GM23248 (cell line): Measurements from ENCODE around the gene SLC2A4. TPM values are rescaled to one million over a fixed set of nuclear protein-coding genes. Genes with fewer than 3 reads are reported as not detected.

Source experiments
- DNase-seq: peaks from one replicate; pipeline ENCODE4 v3.0.0-alpha.2; 2015
- H2AFZ ChIP-seq: fragments of 200-600 bp; sonication (generic); 2 replicates; pipeline ENCODE4 v1.6.1; 2016; ENCODE audit warnings: antibody characterized with exemption
- H3F3A ChIP-seq: fragments of 200-600 bp; sonication (generic); 2 replicates; pipeline ENCODE4 v1.6.1; 2016; ENCODE audit warnings: mild to moderate bottlenecking, antibody characterized with exemption, mixed run types; ENCODE audit not compliant: insufficient read depth
- H3K27ac ChIP-seq: fragments of 200-600 bp; sonication (generic); 2 replicates; pipeline ENCODE4 v1.5.1; 2016; ENCODE audit warnings: mild to moderate bottlenecking
- H3K27me3 ChIP-seq: fragments of 200-600 bp; sonication (generic); replicated peaks from 2 replicates; pipeline ENCODE4 v1.6.1; 2016; ENCODE audit warnings: mild to moderate bottlenecking; ENCODE audit not compliant: insufficient read depth
- H3K36me3 ChIP-seq: fragments of 200-600 bp; sonication (generic); 2 replicates; pipeline ENCODE4 v1.6.1; 2016; ENCODE audit warnings: low read depth, mild to moderate bottlenecking
- H3K4me1 ChIP-seq: fragments of 200-600 bp; sonication (generic); 2 replicates; pipeline ENCODE4 v1.6.1; 2016; ENCODE audit warnings: mild to moderate bottlenecking; ENCODE audit not compliant: insufficient read depth
- H3K4me2 ChIP-seq: fragments of 200-600 bp; sonication (generic); one replicate; pipeline ENCODE4 v1.6.1; 2016; ENCODE audit warnings: mild to moderate bottlenecking; ENCODE audit not compliant: unreplicated experiment
- H3K4me3 ChIP-seq: fragments of 200-600 bp; sonication (generic); 2 replicates; pipeline ENCODE4 v1.5.1; 2016; ENCODE audit warnings: mild to moderate bottlenecking
- H3K79me2 ChIP-seq: fragments of 200-600 bp; sonication (generic); 2 replicates; pipeline ENCODE4 v1.6.1; 2016; ENCODE audit warnings: mild to moderate bottlenecking; ENCODE audit not compliant: insufficient read depth
- H3K9ac ChIP-seq: fragments of 200-600 bp; sonication (generic); 2 replicates; pipeline ENCODE4 v1.6.1; 2016; ENCODE audit warnings: mild to moderate bottlenecking
- H3K9me2 ChIP-seq: fragments of 200-600 bp; sonication (generic); 2 replicates; pipeline ENCODE4 v1.6.1; 2016; ENCODE audit warnings: mixed run types, mild to moderate bottlenecking, moderate library complexity; ENCODE audit not compliant: insufficient read depth
- H3K9me3 ChIP-seq: fragments of 200-600 bp; sonication (generic); one replicate; pipeline ENCODE4 v1.6.1; 2017; ENCODE audit warnings: low read depth
- H4K20me1 ChIP-seq: fragments of 200-600 bp; sonication (generic); 2 replicates; pipeline ENCODE4 v1.6.0; 2016; ENCODE audit not compliant: insufficient read depth
- EZH2 ChIP-seq: fragments of 200-600 bp; sonication (generic); IDR thresholded peaks from 2 replicates; pipeline ENCODE4 v1.6.1; 2018; ENCODE audit warnings: antibody characterized with exemption, mild to moderate bottlenecking; ENCODE audit not compliant: insufficient read depth, poor library complexity, severe bottlenecking
- EZH2phosphoT487 ChIP-seq: fragments of 200-600 bp; sonication (generic); IDR thresholded peaks from 2 replicates; pipeline ENCODE4 v1.6.1; 2018; ENCODE audit warnings: antibody characterized with exemption, moderate library complexity, mild to moderate bottlenecking, low read depth; ENCODE audit not compliant: insufficient read depth
- WGBS, 2 experiments: methylation state at CpG; one replicate each; pipeline ENCODE4 v1.1.6; 2015 to 2017; ENCODE audit warnings: low lambda C conversion rate in 2 of 2, low coverage in 1 of 2; ENCODE audit errors: missing lambda C conversion rate in 2 of 2; 5-methylcytosine and 5-hydroxymethylcytosine counted together
- in situ Hi-C: fragments of 300-500 bp; cut with MboI; formaldehyde crosslinking; loops from 2 replicates; pipeline ENCODE4 v1.15.0; 2020
- polyA plus RNA-seq: library from polyadenylated mRNA; unstranded; fragments of >200 nt; fragmentation: Nextera tagmentation; extraction: Ambion mirVana; gene quantifications from 2 replicates; pipeline ENCODE4 v1.2.1, GENCODE V29; 2016
- total RNA-seq: library from RNA; depleted of rRNA; stranded (reverse); fragments of >200 nt; shearing (Covaris generic); gene quantifications from 2 replicates; pipeline ENCODE4 v1.2.3, GENCODE V29; 2014

The SLC2A4 gene
- total and polyA plus RNA-seq, 2 experiments from 2014 or later = 0.08 TPM; not detected in 1

DNA sequence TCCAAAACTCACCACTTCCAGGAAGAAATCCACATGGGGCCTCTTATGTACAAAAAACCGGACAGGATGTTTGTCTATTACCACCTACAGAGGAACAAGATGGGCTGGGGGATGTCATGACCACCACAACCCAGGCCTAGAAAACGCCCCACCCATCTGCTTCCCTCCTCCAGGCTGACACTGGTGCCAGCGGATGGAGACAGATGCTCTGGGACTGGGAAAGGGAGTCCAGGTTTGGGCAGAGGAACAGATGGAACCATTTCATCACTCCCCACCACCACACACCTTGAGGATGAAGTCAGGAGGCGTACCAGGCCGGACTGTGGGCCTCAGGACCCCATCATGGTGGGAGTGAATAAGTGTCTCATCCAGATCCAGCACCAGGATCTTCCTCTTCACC lies 34.7 kb upstream of the SLC2A4 start:
- no peaks in the 10 kb centered on the region for H4K20me1 ChIP-seq
- H3K9ac ChIP-seq = no peak overlapping the region; the same call in 1 of the 2 replicates
- H3K36me3 ChIP-seq = peaks cover 9% of the 10 kb centered on the region
- WGBS, 2 experiments = 79 to 86% methylated on average over 5 of the region's 5 CpGs
- no peak for DNase-seq
- in situ Hi-C loops = no loop called here
- H3K4me3 ChIP-seq = no peak overlapping the region
- TF ChIP-seq EZH2 = no peak
- no peak for TF ChIP-seq EZH2phosphoT487
- H3K9me3 ChIP-seq = no peaks in the 10 kb centered on the region
- H3K27me3 ChIP-seq = no peaks in the 10 kb centered on the region
- peaks cover 75% of the 10 kb centered on the region for H3K79me2 ChIP-seq
- H3F3A ChIP-seq = peaks cover 18% of the 10 kb centered on the region; the same call in 1 of the 2 replicates
- H2AFZ ChIP-seq = no peak overlapping the region
- no peak overlapping the region for H3K27ac ChIP-seq
- H3K4me1 ChIP-seq = peaks cover 8% of the 10 kb centered on the region; the same call in 1 of the 2 replicates
- H3K9me2 ChIP-seq = no peaks in the 10 kb centered on the region
- H3K4me2 ChIP-seq = no peak overlapping the region

DNA sequence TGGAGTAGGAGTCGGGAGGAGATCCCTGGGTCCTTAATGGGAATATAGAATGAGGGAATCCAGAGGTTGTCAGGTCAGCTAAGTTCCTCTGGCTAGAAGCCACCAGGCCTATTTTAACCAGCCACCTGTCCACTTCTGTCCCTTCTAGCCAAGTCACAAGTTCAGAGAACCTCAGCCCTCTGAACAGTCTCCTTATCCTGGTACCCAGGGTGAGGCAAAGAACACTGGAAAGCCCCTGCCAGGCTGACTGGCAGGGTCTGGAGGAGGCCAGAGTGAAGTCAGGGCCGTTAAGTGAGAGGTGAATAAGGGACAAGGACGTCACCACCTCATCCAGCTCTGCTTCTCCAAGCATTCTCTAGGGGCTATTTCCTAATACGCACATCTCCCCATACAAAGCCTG lies 32.7 kb upstream of the SLC2A4 start:
- H3K9me2 ChIP-seq = no peaks in the 10 kb centered on the region
- no peak overlapping the region for H3K27ac ChIP-seq
- no peaks in the 10 kb centered on the region for H3K27me3 ChIP-seq
- no peak for TF ChIP-seq EZH2
- TF ChIP-seq EZH2phosphoT487 = no peak
- no peak overlapping the region for H2AFZ ChIP-seq
- no peak overlapping the region for H3K4me3 ChIP-seq
- DNase-seq = no peak
- H3K4me2 ChIP-seq = no peak overlapping the region
- in situ Hi-C loops = no loop called here
- H3K4me1 ChIP-seq = peaks cover 13% of the 10 kb centered on the region
- H4K20me1 ChIP-seq = no peaks in the 10 kb centered on the region
- WGBS, 2 experiments = 68 to 74% methylated on average over 4 of the region's 4 CpGs
- H3K79me2 ChIP-seq = peaks cover 86% of the 10 kb centered on the region
- H3K36me3 ChIP-seq = peaks cover 9% of the 10 kb centered on the region
- H3K9me3 ChIP-seq = no peaks in the 10 kb centered on the region
- H3K9ac ChIP-seq = no peak overlapping the region
- peaks cover 16% of the 10 kb centered on the region; the same call in 1 of the 2 replicates for H3F3A ChIP-seq

- Histone ChIP-seq H3F3A (peaks cover 11% of the 10 kb centered on the region; the same call in 1 of the 2 replicates), H3K79me2 (peaks cover 88% of the 10 kb centered on the region), H3K4me3 (no peak overlapping the region), H4K20me1 (no peaks in the 10 kb centered on the region), H3K9me2 (no peaks in the 10 kb centered on the region), H3K27me3 (no peaks in the 10 kb centered on the region), H3K9me3 (no peaks in the 10 kb centered on the region), H3K4me2 (no peak overlapping the region), H2AFZ (no peak overlapping the region), H3K9ac (no peak overlapping the region), H3K36me3 (peaks cover 10% of the 10 kb centered on the region), H3K4me1 (peaks cover 13% of the 10 kb centered on the region), H3K27ac (no peak overlapping the region)
- TF ChIP-seq EZH2 = no peak
- TF ChIP-seq EZH2phosphoT487 = no peak
- no peak for DNase-seq
- 75 to 76% methylated on average over 6 of the region's 6 CpGs for WGBS, 2 experiments
- in situ Hi-C loops = no loop called here
Observed at GRCh38 chr17:7249214-7249613, 32.3 kb upstream of the SLC2A4 start.

DNA sequence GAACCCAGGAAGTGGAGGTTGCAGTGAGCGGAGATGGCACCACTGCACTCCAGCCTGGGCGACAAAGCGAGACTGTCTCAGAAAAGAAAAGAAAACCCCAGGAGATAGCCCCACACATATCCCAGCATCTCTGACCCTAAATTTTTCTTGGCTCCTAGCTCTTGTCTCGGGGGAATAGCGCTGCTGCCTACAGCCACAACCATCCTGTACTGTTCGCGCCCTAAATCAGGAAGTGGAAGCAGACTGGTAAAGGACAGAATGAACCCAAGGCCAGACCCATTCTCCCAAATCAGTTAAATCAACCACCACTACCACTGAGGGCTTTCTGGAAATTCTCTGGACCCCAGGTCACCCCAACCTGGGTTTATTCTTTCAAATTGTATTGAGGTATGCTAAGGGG lies 31.7 kb upstream of the SLC2A4 start:
- no peak for TF ChIP-seq EZH2phosphoT487
- Histone ChIP-seq H2AFZ (no peak overlapping the region), H3K79me2 (peaks cover 88% of the 10 kb centered on the region), H3K4me2 (peak overlapping the region; percentile 92), H3K9me3 (no peaks in the 10 kb centered on the region), H3K9me2 (no peaks in the 10 kb centered on the region), H3F3A (peaks cover 6% of the 10 kb centered on the region; the same call in 1 of the 2 replicates), H3K4me3 (peak overlapping the region; percentile 97), H4K20me1 (no peaks in the 10 kb centered on the region), H3K27ac (peak overlapping the region; percentile 99; the same call in 1 of the 2 replicates), H3K27me3 (no peaks in the 10 kb centered on the region), H3K4me1 (peaks cover 13% of the 10 kb centered on the region), H3K9ac (peak overlapping the region; percentile 96), H3K36me3 (peaks cover 14% of the 10 kb centered on the region)
- WGBS, 2 experiments = 95 to 96% methylated on average over 7 of the region's 7 CpGs
- in situ Hi-C loops = no loop called here
- DNase-seq = no peak
